GM12878 (cell line): ENCODE measurements around the gene SBF2. TPM values are rescaled to one million over a fixed set of nuclear protein-coding genes. Genes with fewer than 3 reads are reported as not detected.

ENCODE experiments used
- ATAC-seq: fragments of 200-7000 bp; cut with Tn5 transposase; 3 replicates; pipeline ENCODE4 v1.9.1; 2020; ENCODE audit warnings: mild to moderate bottlenecking, moderate library complexity
- BruUV-seq: library from RNA; stranded (reverse); fragments of 400-500 nt; replicated peaks from 2 replicates; lab custom pipeline; 2021; lab: Mats Ljungman, UMichigan
- CTCF ChIA-PET: fragments of 300-600 bp; sonication (Branson Sonifier 250); formaldehyde crosslinking; extraction: SDS; loops from one replicate; lab custom pipeline; 2021; ENCODE audit warnings: inconsistent platforms; lab: Yijun Ruan, JAX
- POLR2A ChIA-PET: fragments of 350-600 bp; formaldehyde crosslinking; extraction: SDS; loops from one replicate; lab custom pipeline; 2021; ENCODE audit warnings: inconsistent platforms; lab: Charles Lee
- RAD21 ChIA-PET: fragments of 300-600 bp; sonication (Branson Sonifier 250); formaldehyde crosslinking; loops from one replicate; lab custom pipeline; 2023; ENCODE audit warnings: antibody characterized with exemption; ENCODE audit not compliant: unreplicated experiment; lab: Charles Lee
- SMC1A ChIA-PET: fragments of 300-600 bp; sonication (Branson Sonifier 250); formaldehyde crosslinking; loops from one replicate; lab custom pipeline; 2023; ENCODE audit not compliant: unreplicated experiment, uncharacterized antibody; lab: Charles Lee
- DNase-seq: peaks from one replicate; pipeline ENCODE4 v3.0.0-alpha.2; 2011; ENCODE audit warnings: low read depth, low spot score
- FAIRE-seq: peaks from 3 replicates; lab custom pipeline; 2011; peaks lifted over from hg19 to GRCh38; lab: Jason Lieb, UNC
- H2AFZ ChIP-seq: 2 replicates; pipeline ENCODE4 v1.6.0; 2011; ENCODE audit warnings: low read depth, low read length, control low read depth; ENCODE audit not compliant: control insufficient read depth
- H3K27ac ChIP-seq: 2 replicates; pipeline ENCODE4 v1.5.1; 2011; ENCODE audit warnings: control low read depth; ENCODE audit not compliant: control insufficient read depth, insufficient read depth
- H3K27me3 ChIP-seq, 2 experiments: replicated peaks in 1 of 2; 2 replicates each; pipeline versions ENCODE4 v1.6.0 to v1.6.1; 2011; ENCODE audit warnings: low read length in 1 of 2; ENCODE audit not compliant: control insufficient read depth in 2 of 2, insufficient read depth in 2 of 2
- H3K36me3 ChIP-seq, 2 experiments: 2 replicates each; pipeline ENCODE4 v1.5.1; 2011; ENCODE audit warnings: low read length in 1 of 2; ENCODE audit not compliant: control insufficient read depth in 2 of 2, insufficient read depth in 2 of 2
- H3K4me1 ChIP-seq: 2 replicates; pipeline ENCODE4 v1.6.1; 2011; ENCODE audit warnings: mild to moderate bottlenecking, low read length, moderate library complexity, mixed read lengths; ENCODE audit not compliant: control insufficient read depth, insufficient read depth
- H3K4me2 ChIP-seq: 2 replicates; pipeline ENCODE4 v1.6.0; 2011; ENCODE audit warnings: control low read depth; ENCODE audit not compliant: control insufficient read depth, insufficient read depth
- H3K4me3 ChIP-seq: fragments of 200-600 bp; sonication (generic); 2 replicates; pipeline ENCODE4 v1.5.1; 2016
- H3K79me2 ChIP-seq: 2 replicates; pipeline ENCODE4 v1.6.0; 2011; ENCODE audit warnings: low read length; ENCODE audit not compliant: control insufficient read depth, insufficient read depth
- H3K9ac ChIP-seq: 2 replicates; pipeline ENCODE4 v1.8.0; 2011; ENCODE audit warnings: low read length, control low read depth, mixed read lengths; ENCODE audit not compliant: control insufficient read depth, insufficient read depth
- H3K9me3 ChIP-seq: replicated peaks from 3 replicates; pipeline ENCODE4 v1.5.1; 2011; ENCODE audit warnings: mild to moderate bottlenecking, low read length; ENCODE audit not compliant: control insufficient read depth, insufficient read depth
- H4K20me1 ChIP-seq: 2 replicates; pipeline ENCODE4 v1.6.0; 2011; ENCODE audit not compliant: control insufficient read depth, insufficient read depth
- BACH1 ChIP-seq: fragments of 450-650 bp; IDR thresholded peaks from 2 replicates; pipeline ENCODE4 v1.6.1; 2017; ENCODE audit warnings: mild to moderate bottlenecking, borderline replicate concordance
- CHD1 ChIP-seq: IDR thresholded peaks from 2 replicates; pipeline ENCODE4 v1.6.1; 2012; ENCODE audit warnings: low read depth, low read length, improper control_type of control experiment
- ETV6 ChIP-seq, 2 experiments: fragments of 450-650 bp in 1 of 2; IDR thresholded peaks in 1 of 2; conservative IDR thresholded peaks in 1 of 2; 2 replicates each; pipeline ENCODE4 v1.6.1; 2014; ENCODE audit warnings: antibody characterized with exemption in 1 of 2, borderline replicate concordance in 1 of 2, low read depth in 1 of 2, mild to moderate bottlenecking in 1 of 2, moderate library complexity in 1 of 2
- MEF2A ChIP-seq: IDR thresholded peaks from 2 replicates; pipeline ENCODE4 v1.6.1; 2011; ENCODE audit warnings: low read depth, mild to moderate bottlenecking, low read length, moderate library complexity; ENCODE audit not compliant: insufficient read depth
- MTA2 ChIP-seq: fragments of 450-650 bp; IDR thresholded peaks from 2 replicates; pipeline ENCODE4 v1.6.1; 2016; ENCODE audit warnings: low read depth, mild to moderate bottlenecking, moderate library complexity
- WGBS: methylation state at CpG from one replicate; pipeline ENCODE4 v1.1.6; 2016; ENCODE audit warnings: low lambda C conversion rate; ENCODE audit not compliant: insufficient replicate concordance, insufficient coverage; ENCODE audit errors: missing lambda C conversion rate; 5-methylcytosine and 5-hydroxymethylcytosine counted together
- in situ Hi-C: fragments of 300-500 bp; cut with MboI; formaldehyde crosslinking; loops from 9 replicates; pipeline ENCODE4 v1.14.3; 2018; ENCODE audit warnings: mixed read lengths
- intact Hi-C: fragments of 100-400 bp; cut with micrococcal nuclease; formaldehyde crosslinking; loops from one replicate; pipeline ENCODE4 v1.14.2; 2022; ENCODE audit not compliant: unreplicated experiment
- polyA plus RNA-seq, 11 experiments: library from polyadenylated mRNA; depleted of rRNA in 4 of 11; unstranded in 6 of 11; stranded (reverse) in 5 of 11; fragments of >200 nt; fragmentation: Nextera tagmentation in 4 of 11; fragmentation: Illumina TruSeq in 1 of 11; extraction: Ambion mirVana in 4 of 11; extraction: Trizol in 1 of 11; gene quantifications; 1 replicate in 1 of 11; 2 replicates in 10 of 11; pipeline versions ENCODE4 v1.2.1 to v1.2.3, GENCODE V29; 2011 to 2016; ENCODE audit warnings: inconsistent platforms in 2 of 11, missing spikeins in 2 of 11, low read depth in 1 of 11
- total RNA-seq, 4 experiments: library from RNA; depleted of rRNA in 3 of 4; stranded (reverse); fragments of >200 nt in 3 of 4; fragmentation: Illumina TruSeq in 1 of 4; extraction: Trizol in 1 of 4; gene quantifications; 2 replicates each; pipeline versions ENCODE4 v1.2.1 to v1.2.3, GENCODE V29; 2013 to 2021
- TF ChIP-seq, protein P1 (sequence below): fragments of 450-650 bp; IDR thresholded peaks from 2 replicates; pipeline ENCODE4 v1.6.1; 2017; ENCODE audit warnings: borderline replicate concordance
- TF ChIP-seq, protein P2 (sequence below): fragments of 450-650 bp; IDR thresholded peaks from 2 replicates; pipeline ENCODE4 v1.6.1; 2016; ENCODE audit warnings: mild to moderate bottlenecking
- TF ChIP-seq, protein P3 (sequence below): fragments of 450-650 bp; IDR thresholded peaks from 2 replicates; pipeline ENCODE4 v1.6.1; 2017; ENCODE audit warnings: mild to moderate bottlenecking, moderate library complexity

SBF2 gene
- total and polyA plus RNA-seq, 10 of the 15 experiments (the other 5 are each of a cell fraction or from before 2014, with no cell fraction given): 0.24 to 2.3 (median 1.1) TPM

DNA sequence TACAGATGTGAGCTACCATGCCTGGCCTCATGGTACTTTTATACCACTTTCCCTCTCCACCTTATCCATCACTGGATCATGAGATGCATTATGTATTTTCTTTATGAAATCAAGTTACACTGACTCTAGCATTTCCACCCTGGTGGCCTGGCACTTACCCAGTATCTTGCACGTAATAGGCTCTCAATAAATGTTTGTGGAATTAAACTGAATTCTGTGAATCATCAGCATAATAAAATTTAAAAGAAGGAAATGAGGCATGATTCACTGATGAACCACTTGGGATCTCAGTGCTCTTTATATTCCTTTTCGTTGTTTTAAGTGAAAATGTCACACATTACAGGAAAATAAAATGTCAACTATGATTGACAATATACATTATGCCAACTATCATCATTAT is 35.9 kb upstream of the SBF2 start:
- no peak overlapping the region for H3K4me3 ChIP-seq
- DNase-seq (no peak), ATAC-seq (no peak), FAIRE-seq (no peak)
- in situ Hi-C loops: loop anchor here (10.0 kb wide), 1 partner anchor 565 kb away; no protein-coding TSS in a partner anchor
- ChIA-PET POLR2A (no interaction called here), RAD21 (no interaction called here), SMC1A (no interaction called here), CTCF (interaction anchor here (1.1 kb wide), 1 partner anchor 121 kb away, joined by 5 read pairs; no protein-coding TSS in a partner anchor)
- whole genome bisulfite sequencing: 18% methylated on average over 2 of the region's 2 CpGs
- intact Hi-C loops: no loop called here
- no peaks in the 10 kb centered on the region for H3K4me1 ChIP-seq
- no peaks in the 10 kb centered on the region for H3K79me2 ChIP-seq
- no peak overlapping the region for H2AFZ ChIP-seq
- H3K27ac ChIP-seq: no peak overlapping the region
- no peaks in the 10 kb centered on the region for H4K20me1 ChIP-seq
- TF ChIP-seq MTA2 (no peak), BACH1 (no peak), MEF2A (no peak), ETV6 (conservative IDR thresholded peaks at IDR 0.05 in 1 of 2, IDR thresholded peaks at IDR 0.05 in 1 of 2; ENCODE audit: borderline replicate concordance in 1 of 2, low read depth in 1 of 2) (no peak), CHD1 (no peak)
- TF ChIP-seq, protein P1, sequence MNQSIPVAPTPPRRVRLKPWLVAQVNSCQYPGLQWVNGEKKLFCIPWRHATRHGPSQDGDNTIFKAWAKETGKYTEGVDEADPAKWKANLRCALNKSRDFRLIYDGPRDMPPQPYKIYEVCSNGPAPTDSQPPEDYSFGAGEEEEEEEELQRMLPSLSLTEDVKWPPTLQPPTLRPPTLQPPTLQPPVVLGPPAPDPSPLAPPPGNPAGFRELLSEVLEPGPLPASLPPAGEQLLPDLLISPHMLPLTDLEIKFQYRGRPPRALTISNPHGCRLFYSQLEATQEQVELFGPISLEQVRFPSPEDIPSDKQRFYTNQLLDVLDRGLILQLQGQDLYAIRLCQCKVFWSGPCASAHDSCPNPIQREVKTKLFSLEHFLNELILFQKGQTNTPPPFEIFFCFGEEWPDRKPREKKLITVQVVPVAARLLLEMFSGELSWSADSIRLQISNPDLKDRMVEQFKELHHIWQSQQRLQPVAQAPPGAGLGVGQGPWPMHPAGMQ: no peak
- TF ChIP-seq, protein P2, sequence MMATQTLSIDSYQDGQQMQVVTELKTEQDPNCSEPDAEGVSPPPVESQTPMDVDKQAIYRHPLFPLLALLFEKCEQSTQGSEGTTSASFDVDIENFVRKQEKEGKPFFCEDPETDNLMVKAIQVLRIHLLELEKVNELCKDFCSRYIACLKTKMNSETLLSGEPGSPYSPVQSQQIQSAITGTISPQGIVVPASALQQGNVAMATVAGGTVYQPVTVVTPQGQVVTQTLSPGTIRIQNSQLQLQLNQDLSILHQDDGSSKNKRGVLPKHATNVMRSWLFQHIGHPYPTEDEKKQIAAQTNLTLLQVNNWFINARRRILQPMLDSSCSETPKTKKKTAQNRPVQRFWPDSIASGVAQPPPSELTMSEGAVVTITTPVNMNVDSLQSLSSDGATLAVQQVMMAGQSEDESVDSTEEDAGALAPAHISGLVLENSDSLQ: no peak
- TF ChIP-seq, protein P3, sequence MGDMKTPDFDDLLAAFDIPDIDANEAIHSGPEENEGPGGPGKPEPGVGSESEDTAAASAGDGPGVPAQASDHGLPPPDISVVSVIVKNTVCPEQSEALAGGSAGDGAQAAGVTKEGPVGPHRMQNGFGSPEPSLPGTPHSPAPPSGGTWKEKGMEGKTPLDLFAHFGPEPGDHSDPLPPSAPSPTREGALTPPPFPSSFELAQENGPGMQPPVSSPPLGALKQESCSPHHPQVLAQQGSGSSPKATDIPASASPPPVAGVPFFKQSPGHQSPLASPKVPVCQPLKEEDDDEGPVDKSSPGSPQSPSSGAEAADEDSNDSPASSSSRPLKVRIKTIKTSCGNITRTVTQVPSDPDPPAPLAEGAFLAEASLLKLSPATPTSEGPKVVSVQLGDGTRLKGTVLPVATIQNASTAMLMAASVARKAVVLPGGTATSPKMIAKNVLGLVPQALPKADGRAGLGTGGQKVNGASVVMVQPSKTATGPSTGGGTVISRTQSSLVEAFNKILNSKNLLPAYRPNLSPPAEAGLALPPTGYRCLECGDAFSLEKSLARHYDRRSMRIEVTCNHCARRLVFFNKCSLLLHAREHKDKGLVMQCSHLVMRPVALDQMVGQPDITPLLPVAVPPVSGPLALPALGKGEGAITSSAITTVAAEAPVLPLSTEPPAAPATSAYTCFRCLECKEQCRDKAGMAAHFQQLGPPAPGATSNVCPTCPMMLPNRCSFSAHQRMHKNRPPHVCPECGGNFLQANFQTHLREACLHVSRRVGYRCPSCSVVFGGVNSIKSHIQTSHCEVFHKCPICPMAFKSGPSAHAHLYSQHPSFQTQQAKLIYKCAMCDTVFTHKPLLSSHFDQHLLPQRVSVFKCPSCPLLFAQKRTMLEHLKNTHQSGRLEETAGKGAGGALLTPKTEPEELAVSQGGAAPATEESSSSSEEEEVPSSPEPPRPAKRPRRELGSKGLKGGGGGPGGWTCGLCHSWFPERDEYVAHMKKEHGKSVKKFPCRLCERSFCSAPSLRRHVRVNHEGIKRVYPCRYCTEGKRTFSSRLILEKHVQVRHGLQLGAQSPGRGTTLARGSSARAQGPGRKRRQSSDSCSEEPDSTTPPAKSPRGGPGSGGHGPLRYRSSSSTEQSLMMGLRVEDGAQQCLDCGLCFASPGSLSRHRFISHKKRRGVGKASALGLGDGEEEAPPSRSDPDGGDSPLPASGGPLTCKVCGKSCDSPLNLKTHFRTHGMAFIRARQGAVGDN: no peak
- BruUV-seq: no TSS peak
- H3K4me2 ChIP-seq: no peak overlapping the region
- H3K36me3 ChIP-seq: no peaks in the 10 kb centered on the region
- H3K9me3 ChIP-seq: no peaks in the 10 kb centered on the region
- 0 out of 4 replicates have a peak, but pooled peaks cover 0 to 1% of the 10 kb centered on the region in 2 experiments for H3K27me3 ChIP-seq
- H3K9ac ChIP-seq: no peak overlapping the region
